Esophagus muscularis mucosa (tissue), 4 donors: ENCODE measurements around the gene ZFP36L1. TPM values are rescaled to one million over a fixed set of nuclear protein-coding genes. Genes with fewer than 3 reads are reported as not detected.

Experiments
- DNase-seq: peaks from one replicate; pipeline ENCODE4 v3.0.0-alpha.2; 2017; ENCODE audit errors: extremely low spot score
- H3K27ac ChIP-seq, 4 donors: fragments of 200-600 bp; sonication (generic); replicated peaks in 1 of 4; 1 replicate in 3 of 4; 2 replicates in 1 of 4; pipeline ENCODE4 v1.5.1; 2016 to 2019; ENCODE audit warnings: mild to moderate bottlenecking in 1 of 4
- H3K27me3 ChIP-seq, 4 donors: fragments of 200-600 bp; sonication (generic); one replicate each; pipeline versions ENCODE4 v1.5.1 to v1.6.0; 2016 to 2019
- H3K36me3 ChIP-seq, 4 donors: fragments of 200-600 bp; sonication (generic); one replicate each; pipeline ENCODE4 v1.5.1; 2016 to 2019
- H3K4me1 ChIP-seq, 4 donors: fragments of 200-600 bp; sonication (generic); one replicate each; pipeline ENCODE4 v1.5.1; 2016 to 2019
- H3K4me3 ChIP-seq, 4 donors: fragments of 200-600 bp; sonication (generic); 1 replicate in 2 of 4; 2 replicates in 2 of 4; pipeline ENCODE4 v1.5.1; 2016 to 2019; ENCODE audit warnings: mild to moderate bottlenecking in 4 of 4, moderate library complexity in 1 of 4
- H3K9me3 ChIP-seq, 4 donors: fragments of 200-600 bp; sonication (generic); 1 replicate in 3 of 4; 2 replicates in 1 of 4; pipeline ENCODE4 v1.5.1; 2016 to 2019
- CTCF ChIP-seq, 3 experiments: fragments of 200-600 bp in 2 of 3; fragments of 450-650 bp in 1 of 3; sonication (generic) in 2 of 3; IDR thresholded peaks; one replicate each; pipeline ENCODE4 v1.5.1; 2017 to 2019; ENCODE audit warnings: antibody characterized with exemption in 3 of 3, mild to moderate bottlenecking in 2 of 3, moderate library complexity in 1 of 3
- EP300 ChIP-seq: sonication (generic); formaldehyde crosslinking; IDR thresholded peaks from one replicate; pipeline ENCODE4 v1.6.1; 2017; ENCODE audit warnings: antibody characterized with exemption
- POLR2A ChIP-seq: fragments of 450-650 bp; IDR thresholded peaks from one replicate; pipeline ENCODE4 v1.6.1; 2017; ENCODE audit warnings: antibody characterized with exemption, moderate library complexity, mild to moderate bottlenecking, low read depth
- POLR2AphosphoS5 ChIP-seq, 2 donors: sonication (generic); formaldehyde crosslinking; IDR thresholded peaks; one replicate each; pipeline ENCODE4 v1.6.1; 2017; ENCODE audit warnings: antibody characterized with exemption in 2 of 2
- WGBS: methylation state at CpG from one replicate; pipeline ENCODE4 v1.1.5; 2018; 5-methylcytosine and 5-hydroxymethylcytosine counted together
- intact Hi-C: fragments of 100-400 bp; cut with DNase I; formaldehyde crosslinking; loops from one replicate; pipeline ENCODE4 v1.15.1; 2023
- total RNA-seq, 4 donors: library from RNA; depleted of rRNA; stranded (reverse); fragments of >200 nt; gene quantifications; one replicate each; pipeline versions ENCODE4 v1.1.0 to v1.2.1, GENCODE V29; 2016

The ZFP36L1 gene
- total RNA-seq, 4 donors from 2014 or later: 191 to 704 (median 444) TPM

- no peak for DNase-seq
- Histone ChIP-seq H3K36me3 (no peaks in the 10 kb centered on the region), H3K27me3 (no peaks in the 10 kb centered on the region), H3K9me3 (no peaks in the 10 kb centered on the region), H3K27ac (no peak overlapping the region), H3K4me3 (no peak overlapping the region), H3K4me1 (peaks cover 7 to 23% (median 20%) of the 10 kb centered on the region in 4 donors)
- TF ChIP-seq POLR2A: no peak
- no peak for TF ChIP-seq POLR2AphosphoS5 (IDR thresholded peaks at IDR 0.05)
- WGBS: 100% methylated on average over 1 of the region's 5 CpGs
- intact Hi-C loops: no loop called here
Observed at GRCh38 chr14:68748691-68749090, 44.2 kb downstream of the ZFP36L1 start.

- H3K36me3 ChIP-seq: no peaks in the 10 kb centered on the region
- no peaks in the 10 kb centered on the region for H3K9me3 ChIP-seq
- intact Hi-C loops: no loop called here
- peaks cover 7 to 20% (median 16%) of the 10 kb centered on the region in 4 donors for H3K4me1 ChIP-seq
- TF ChIP-seq CTCF (IDR thresholded peaks at IDR 0.05) (no peak), EP300 (no peak), POLR2AphosphoS5 (IDR thresholded peaks at IDR 0.05) (no peak)
- WGBS: 91% methylated on average over 10 of the region's 10 CpGs
- H3K27ac ChIP-seq: no peak overlapping the region
- DNase-seq: no peak
- H3K27me3 ChIP-seq: no peaks in the 10 kb centered on the region
- H3K4me3 ChIP-seq: no peak overlapping the region
Observed at GRCh38 chr14:68748260-68748659, 44.6 kb downstream of the ZFP36L1 start.

- no peak overlapping the region for H3K27ac ChIP-seq
Observed at GRCh38 chr14:68747393-68747792, 45.5 kb downstream of the ZFP36L1 start.

GRCh38 chr14:68744613-68745012 is 48.3 kb downstream of the ZFP36L1 start:
- H3K4me3 ChIP-seq: no peak overlapping the region
- H3K27ac ChIP-seq: no peak overlapping the region
- 93% methylated on average over 12 of the region's 12 CpGs for WGBS
- TF ChIP-seq POLR2AphosphoS5 (IDR thresholded peaks at IDR 0.05) (no peak), EP300 (no peak), CTCF (IDR thresholded peaks at IDR 0.05) (no peak), POLR2A (no peak)
- H3K9me3 ChIP-seq: peaks cover 0 to 3% (median 0%) of the 10 kb centered on the region in 4 donors
- no peaks in the 10 kb centered on the region for H3K36me3 ChIP-seq
- peaks cover 0 to 3% (median 0%) of the 10 kb centered on the region in 4 donors for H3K4me1 ChIP-seq
- DNase-seq: no peak
- intact Hi-C loops: no loop called here
- H3K27me3 ChIP-seq: no peaks in the 10 kb centered on the region

More at GRCh38 chr14:68747393-68747792, 45.5 kb downstream of the ZFP36L1 start:
- no peaks in the 10 kb centered on the region for H3K27me3 ChIP-seq
- TF ChIP-seq POLR2A: no peak
- no peak for TF ChIP-seq CTCF (IDR thresholded peaks at IDR 0.05)
- TF ChIP-seq POLR2AphosphoS5 (IDR thresholded peaks at IDR 0.05): no peak
- no peak for TF ChIP-seq EP300
- DNase-seq: no peak
- intact Hi-C loops: no loop called here
- H3K9me3 ChIP-seq: no peaks in the 10 kb centered on the region
- 94% methylated on average over 5 of the region's 5 CpGs for WGBS
- H3K4me3 ChIP-seq: no peak overlapping the region
- H3K4me1 ChIP-seq: peaks cover 6 to 11% (median 8%) of the 10 kb centered on the region in 4 donors
- no peaks in the 10 kb centered on the region for H3K36me3 ChIP-seq

- H3K9me3 ChIP-seq: peaks cover 0 to 3% (median 0%) of the 10 kb centered on the region in 4 donors
- no peaks in the 10 kb centered on the region for H3K36me3 ChIP-seq
- 87% methylated on average over 5 of the region's 6 CpGs for WGBS
- intact Hi-C loops: no loop called here
- no peak for TF ChIP-seq CTCF (IDR thresholded peaks at IDR 0.05)
- TF ChIP-seq POLR2A: no peak
- no peak for TF ChIP-seq EP300
- TF ChIP-seq POLR2AphosphoS5 (IDR thresholded peaks at IDR 0.05): no peak
- no peaks in the 10 kb centered on the region for H3K27me3 ChIP-seq
- H3K4me3 ChIP-seq: no peak overlapping the region
- DNase-seq: no peak
- no peak overlapping the region for H3K27ac ChIP-seq
- peaks cover 0 to 10% (median 6%) of the 10 kb centered on the region in 4 donors for H3K4me1 ChIP-seq
Observed at GRCh38 chr14:68741839-68742470, 50.9 kb downstream of the ZFP36L1 start.
